ENCODE data around the gene INSC. TPM values are rescaled to one million over a fixed set of nuclear protein-coding genes. Genes with fewer than 3 reads are reported as not detected.

Gene INSC
- total RNA-seq, 1 donor from 2014 or later: 0.09 TPM

DNA sequence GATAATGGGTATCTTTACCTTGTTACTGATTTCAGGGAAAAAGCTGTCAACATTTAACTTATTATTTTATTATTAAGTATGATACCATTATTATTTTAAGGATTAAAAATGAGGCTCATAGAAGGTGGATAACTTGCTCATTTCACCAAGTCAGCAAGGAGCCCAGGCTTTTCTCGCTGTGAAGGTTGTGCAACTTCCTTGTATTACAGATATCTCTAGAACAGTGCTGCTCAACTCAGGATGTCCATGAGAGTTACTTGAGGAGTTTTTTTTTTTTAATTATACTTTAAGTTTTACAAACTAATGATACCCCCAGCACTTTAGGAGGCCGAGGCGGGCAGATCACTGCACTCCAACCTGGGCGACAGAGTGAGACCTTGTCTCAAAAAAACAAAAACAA, 98.2 kb downstream of the INSC start:
- intact Hi-C loops (cut with micrococcal nuclease): no loop called here

DNA sequence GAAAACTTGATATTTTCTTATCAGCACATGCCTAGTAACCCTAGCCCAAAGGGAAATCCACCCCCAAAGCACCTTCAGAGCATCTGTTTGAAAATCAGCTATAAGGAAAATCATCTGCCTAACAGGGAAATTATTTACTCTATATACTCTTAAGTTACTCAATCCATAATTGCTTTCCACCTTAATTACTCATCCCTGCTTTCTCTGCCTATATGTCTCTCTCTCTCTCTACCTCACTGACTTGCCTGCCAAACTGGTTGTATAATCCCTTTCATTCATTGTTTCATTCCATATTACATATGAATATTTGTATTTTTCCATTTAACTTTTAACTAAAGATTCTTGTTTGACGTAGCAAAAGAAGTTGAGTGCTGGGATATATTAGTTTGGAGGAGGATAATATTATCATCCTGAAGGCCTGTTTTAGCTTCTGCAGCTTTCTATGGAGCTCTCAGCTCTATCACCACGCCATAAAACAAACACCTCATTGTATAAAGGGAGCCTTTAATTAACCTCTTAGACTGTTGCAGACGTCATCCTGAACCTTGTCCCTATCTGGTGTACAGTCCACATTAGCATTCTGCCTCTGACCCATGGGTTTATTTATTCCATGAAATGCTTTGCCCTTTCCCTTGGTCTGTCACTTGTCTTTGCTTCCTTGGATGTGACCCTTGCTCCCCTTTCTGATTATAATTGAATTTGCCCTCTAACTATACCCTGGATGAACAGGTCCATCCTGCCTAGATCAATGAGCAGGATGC, 98.9 kb downstream of the INSC start:
- intact Hi-C loops (cut with micrococcal nuclease): no loop called here

DNA sequence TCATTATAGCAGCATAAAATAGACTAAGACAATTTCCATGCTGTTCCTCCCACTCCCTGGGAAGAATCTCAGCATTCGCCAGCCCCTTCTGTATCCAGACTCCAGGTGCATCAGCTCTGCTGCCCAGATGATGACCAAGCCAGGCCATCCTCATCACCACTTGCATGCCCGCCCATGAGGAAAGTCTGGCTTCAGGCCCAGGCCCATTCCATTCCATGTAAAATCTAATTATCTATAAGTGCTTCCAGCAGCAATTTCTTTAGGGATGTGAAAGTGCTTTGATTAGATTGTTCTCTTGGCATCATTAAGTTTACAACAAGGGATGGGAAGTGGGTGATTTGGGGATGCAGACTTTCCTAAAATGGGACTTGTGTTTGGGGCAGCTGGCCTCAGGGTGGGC, 100.3 kb downstream of the INSC start:
- intact Hi-C loops (cut with micrococcal nuclease): no loop called here

DNA sequence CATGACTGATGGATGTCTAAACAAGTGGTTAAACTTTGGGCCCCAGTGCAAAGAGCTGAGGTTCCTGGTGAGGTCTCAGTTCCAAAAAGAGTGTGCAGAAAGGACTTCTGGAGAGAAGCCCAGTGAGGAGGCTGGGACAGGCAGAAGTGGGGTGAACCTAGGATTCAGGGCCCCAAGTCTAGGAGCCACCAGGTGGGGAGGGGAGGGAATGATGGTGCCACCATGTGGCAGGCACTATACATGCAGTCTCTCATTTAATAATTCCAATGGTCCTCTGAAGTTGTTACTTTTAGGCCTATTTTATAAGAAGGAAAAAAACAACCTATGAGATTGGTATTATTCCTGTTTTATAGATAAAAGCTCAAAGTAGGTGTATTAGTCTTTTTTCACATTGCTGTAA, 102.0 kb downstream of the INSC start:
- intact Hi-C loops (cut with micrococcal nuclease): no loop called here

DNA sequence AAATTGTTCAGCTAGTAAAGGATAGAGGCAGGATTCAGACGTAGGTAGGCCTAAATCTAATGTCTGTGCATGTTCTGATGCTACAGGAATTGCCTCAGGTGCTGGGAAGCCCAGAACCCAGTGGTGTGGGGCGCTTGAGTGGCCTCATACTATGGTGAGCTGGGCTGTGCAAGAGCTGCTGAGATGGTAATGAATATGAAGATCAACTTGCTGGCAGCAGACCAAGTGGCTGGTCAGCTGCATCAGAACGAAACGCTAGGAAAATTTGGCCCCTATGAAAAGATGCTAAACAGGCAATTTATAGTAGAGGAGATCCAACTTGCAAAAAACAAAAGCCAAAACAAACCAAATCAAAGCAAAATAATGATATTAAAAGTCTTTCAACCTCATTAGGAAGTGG, 102.7 kb downstream of the INSC start:
- intact Hi-C loops (cut with micrococcal nuclease): no loop called here

DNA sequence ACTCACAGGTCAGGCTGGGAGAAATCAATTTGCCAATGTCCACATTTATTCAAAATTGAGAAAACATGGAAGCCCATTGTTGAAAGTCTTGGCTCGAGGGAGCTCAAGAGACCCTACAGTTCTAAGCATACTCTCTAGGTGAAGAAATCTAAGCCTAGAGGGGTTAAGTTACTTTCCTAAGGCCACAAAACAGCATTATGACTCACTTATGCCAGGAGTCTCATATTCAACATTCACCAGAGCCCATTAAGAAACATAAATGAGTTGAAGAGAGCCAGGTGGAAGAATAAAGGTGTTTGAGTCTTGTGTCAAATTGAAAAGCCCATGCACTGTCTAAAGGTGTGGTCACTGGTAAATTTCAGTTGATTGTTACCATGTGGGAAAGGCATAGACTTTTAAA, 108.1 kb downstream of the INSC start:
- intact Hi-C loops (cut with micrococcal nuclease): no loop called here

DNA sequence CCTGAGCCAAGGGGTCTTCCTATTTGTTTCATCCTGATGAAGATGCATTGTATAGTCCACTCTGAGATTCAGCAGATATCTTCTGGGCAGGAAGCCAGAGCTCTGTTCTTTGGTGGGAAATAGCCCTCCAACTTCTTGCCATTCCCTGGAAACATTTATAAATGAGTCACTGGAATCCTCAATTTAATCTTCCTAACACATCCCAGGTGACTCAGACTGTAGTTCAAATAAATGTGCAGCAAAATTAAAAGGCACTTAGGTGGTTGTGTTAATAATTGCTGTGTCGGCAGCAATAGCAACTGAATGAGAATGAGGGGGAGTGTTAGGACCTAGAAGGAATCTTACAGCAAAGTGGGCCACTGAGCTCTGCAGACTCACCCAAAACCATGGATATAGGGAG, 108.6 kb downstream of the INSC start:
- intact Hi-C loops (cut with micrococcal nuclease): no loop called here

DNA sequence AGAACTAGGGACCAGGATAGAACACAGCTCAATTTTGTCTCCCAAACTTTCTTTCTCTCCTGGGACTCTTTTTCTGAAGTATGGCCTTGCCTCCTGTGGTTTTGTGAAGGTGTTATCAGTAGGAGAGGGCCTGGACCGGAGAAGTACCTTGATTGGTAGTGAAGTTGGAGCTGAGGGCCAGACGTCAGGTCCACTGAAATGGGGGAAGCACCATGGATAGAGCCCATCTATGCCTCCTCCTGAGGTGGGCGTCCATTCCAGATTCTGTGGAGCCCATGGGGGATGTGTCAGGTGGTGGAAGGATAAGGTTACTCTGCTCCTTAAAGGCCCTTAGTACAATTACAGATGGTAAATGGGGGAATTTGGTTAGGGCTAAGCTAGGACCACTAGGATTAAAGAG, 109.7 kb downstream of the INSC start:
- intact Hi-C loops (cut with micrococcal nuclease): no loop called here

DNA sequence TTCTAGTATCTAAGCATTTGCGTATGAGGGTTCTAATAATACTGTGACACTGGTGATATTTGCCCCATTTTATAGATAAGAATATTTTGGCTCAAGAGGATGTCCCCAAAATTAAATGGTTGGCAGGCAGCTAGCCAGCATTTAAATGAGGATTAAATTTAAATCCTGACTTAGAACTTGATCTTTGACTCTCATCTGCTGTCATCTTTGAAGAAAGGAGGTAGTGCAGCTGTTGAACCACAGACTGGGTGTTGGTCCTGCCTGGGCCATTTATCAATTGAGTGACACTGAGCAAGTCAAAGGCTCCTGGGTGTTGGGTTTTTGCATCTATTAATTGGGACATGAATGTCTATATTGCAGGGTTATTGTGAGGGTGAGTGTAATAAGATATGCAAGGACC, 112.3 kb downstream of the INSC start:
- intact Hi-C loops (cut with micrococcal nuclease): no loop called here

DNA sequence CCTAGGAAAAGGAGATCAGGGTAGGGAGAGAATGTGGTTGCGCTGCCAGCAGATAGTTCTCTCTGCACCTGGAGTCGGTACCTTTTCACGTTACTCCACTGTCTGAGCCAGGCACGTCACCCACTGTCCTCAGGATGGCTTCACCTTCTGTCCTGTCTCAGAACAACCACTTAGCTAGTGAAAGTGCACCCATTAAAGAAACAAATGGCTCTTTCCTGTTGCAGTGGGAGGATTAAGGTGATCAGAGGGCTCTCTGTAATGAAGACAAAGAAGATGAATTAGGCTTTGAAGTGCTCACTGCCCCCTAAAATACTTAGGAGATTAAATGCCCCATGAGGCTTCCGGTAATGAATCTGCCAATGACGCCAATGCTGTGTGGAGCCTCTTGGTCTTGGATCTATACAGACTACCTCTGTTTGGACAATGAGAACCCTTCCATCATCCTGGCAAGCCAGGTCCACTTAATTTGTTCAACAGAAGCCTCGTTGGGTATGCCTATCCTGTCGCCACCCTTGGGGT, 113.7 kb downstream of the INSC start:
- intact Hi-C loops (cut with micrococcal nuclease): no loop called here

DNA sequence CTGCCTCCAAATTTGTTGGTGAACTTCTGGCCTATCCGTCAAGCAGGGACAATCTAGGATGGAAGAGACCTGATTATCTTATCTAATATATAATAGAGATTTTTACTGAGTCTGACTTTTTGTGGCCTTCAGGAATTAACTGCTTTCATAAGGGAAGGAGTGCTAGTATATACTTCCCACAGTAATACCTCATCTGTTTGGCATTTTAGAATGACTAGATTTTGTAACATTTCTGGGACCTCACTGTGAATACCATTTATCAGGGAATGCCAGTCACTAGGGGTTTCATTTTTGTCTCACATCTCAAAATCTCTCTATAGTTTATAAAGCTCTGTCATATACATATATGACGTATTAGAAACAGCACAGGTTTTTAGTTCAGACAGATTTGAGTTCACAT, 114.3 kb downstream of the INSC start:
- intact Hi-C loops (cut with micrococcal nuclease): no loop called here

DNA sequence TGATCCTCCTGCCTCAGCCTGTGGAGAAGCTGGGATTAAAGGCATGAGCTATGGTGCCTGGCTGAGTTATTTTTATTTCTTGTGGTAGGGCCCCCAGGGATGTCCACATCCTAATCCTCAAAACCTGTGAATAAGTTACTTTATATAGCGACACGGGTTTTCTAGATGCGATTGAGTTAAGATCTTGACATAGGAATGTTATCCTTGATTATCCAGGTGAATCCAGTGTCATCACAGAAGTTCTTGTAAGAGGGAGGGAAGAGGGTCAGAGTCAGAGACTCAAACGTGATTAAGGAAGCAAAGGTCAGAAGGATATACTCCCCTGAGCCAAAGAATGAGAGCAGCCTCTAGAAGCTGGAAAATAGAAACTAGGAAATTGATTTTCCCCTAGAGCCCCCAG, 117.8 kb downstream of the INSC start:
- intact Hi-C loops (cut with micrococcal nuclease): no loop called here

DNA sequence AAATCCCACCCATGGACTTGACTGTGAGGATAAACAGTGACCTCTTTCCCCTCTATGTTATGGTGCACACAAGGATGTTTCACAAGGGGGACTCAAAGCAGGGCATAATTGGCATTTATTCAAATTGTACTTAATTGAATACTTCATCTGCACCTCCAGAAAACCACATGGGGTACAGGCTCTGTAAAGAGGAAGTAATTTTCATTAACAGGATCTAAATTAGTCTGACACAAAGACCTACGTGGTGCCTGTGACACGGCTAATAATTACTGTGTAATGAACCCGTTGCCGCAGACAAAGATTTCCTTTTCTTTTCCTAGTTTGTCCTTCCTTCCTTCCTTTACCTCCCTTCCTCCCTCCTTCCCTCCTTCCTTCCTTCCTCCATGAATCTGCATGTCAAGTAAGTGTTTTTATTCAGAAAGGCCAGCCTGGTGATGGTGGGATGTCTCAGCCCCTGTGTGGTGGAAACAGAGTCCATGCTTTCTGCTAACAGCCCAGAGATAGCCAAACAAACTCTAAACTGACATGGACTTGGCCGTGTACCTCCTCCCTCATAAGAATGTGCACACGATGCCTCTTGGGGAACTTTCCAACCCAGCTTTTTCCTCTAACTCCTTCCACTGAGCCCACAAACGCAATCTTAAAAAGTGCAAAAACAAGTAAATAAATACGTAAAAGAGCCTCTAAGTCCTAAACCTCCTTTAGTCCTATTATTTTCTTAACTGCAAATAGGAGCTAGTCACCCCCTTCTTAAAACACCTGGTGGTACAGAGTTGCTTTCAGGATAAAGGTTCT, 118.8 kb downstream of the INSC start:
- intact Hi-C loops (cut with micrococcal nuclease): no loop called here

DNA sequence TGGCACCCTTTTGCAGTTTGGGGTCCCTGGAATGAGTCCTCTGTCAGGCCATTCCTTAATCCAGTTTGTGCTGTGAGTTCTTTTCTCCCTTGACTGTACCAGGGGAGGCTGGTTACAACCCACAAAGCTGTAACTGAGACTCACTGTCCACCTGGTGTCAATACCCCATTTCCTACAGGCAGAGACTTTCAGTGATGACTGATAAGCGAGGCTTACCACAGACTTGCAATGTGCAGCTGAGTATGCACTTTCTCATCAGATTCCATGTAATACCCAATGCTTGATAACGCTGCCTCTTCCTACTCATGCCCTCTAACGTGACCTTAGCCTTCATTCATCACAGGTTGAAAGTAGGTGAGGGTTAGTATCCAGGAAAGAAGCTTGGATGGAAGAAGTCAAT, 120.1 kb downstream of the INSC start:
- intact Hi-C loops (cut with micrococcal nuclease): no loop called here

DNA sequence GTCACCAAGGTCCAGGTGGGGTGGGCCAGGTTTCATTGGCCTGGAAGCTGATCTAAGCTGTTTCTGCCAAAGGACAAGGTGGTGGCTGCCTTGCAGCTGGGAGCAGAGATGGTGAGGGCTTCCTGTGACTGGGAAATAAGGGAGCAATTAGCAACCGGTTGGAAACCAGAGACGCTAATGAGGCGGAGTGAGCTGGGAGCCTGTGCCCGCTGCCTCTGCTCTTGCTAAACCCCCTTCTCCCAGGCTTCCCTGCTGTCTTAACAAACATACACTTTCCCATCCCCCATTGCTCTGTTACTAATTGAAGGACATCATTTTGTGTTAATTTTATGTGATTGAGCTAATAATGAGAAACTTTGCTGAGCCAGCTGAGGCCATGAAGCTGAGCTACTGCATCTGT, 121.8 kb downstream of the INSC start:
- intact Hi-C loops (cut with micrococcal nuclease): no loop called here

DNA sequence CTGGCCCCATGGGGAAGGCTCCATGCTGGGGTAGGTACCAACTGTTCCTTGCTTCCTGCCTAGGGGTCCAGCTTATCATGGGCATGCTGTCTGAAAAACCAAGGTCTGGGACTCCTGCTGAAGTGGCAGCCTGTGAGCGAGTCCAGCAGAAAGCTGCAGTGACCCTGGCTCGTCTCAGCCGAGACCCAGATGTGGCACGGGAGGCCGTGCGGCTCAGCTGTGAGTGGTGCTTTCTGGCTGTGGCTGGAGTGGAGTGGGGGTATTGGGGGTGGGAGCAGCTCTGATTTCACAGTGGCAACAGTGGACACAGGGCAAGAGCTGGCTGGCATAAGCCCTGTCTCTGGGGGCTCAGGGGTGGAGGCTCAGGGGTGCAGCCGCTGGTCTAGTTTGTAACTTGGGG, 124.1 kb downstream of the INSC start:
- intact Hi-C loops (cut with micrococcal nuclease): no loop called here

DNA sequence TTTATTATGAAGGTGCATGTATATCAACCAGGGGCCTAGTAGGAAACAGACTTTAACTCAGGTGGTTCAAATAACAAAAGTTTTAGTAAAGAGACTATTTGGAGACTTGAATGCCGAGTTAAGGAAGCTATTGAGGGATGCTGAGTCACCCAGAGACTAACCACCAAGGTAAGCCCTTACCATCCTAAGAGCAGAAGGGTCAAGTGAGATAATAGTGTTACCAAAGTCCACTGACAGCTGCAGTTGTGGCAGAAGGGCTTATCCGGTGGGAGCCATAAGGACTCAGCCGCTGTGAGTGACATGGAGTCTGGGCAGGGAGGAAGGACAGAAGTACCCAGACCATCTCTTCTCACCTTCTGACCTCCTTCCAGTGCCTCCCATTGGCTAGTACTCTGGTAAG, 134.0 kb downstream of the INSC start:
- intact Hi-C loops (cut with micrococcal nuclease): no loop called here

DNA sequence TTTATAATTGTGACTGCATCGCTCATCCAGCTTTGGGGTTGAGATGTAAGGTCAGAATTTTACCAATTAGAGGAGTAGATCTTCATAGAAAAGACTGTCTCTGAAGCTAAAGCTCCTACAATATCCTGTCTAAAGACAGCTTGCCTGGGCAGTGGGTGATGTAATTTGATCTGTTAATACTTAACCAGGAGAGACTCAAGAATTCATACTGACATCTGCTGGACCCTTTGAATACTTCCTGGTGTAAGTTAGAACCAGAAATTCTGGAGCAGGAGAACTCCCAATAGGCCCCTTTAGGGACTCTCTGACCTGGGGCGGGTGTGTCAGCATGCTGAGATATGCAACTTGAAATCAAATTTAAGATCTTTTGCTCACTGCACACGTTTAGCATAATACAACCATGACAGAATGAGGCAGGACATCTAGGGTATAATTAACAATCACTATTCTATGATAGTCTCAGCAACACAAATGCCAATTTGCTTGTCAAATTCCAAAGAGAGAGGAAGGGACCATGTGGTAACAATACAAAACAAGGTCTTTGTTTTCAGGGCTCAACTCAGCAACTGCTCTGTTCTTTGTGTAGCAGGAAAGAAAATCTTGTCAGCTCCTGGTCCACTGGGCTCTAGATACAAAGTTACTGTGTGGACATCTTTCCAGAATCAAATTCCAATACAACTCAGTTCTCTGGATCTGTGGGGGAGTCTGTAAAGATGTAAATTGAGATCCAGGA, 143.9 kb downstream of the INSC start:
- intact Hi-C loops (cut with micrococcal nuclease): no loop called here

DNA sequence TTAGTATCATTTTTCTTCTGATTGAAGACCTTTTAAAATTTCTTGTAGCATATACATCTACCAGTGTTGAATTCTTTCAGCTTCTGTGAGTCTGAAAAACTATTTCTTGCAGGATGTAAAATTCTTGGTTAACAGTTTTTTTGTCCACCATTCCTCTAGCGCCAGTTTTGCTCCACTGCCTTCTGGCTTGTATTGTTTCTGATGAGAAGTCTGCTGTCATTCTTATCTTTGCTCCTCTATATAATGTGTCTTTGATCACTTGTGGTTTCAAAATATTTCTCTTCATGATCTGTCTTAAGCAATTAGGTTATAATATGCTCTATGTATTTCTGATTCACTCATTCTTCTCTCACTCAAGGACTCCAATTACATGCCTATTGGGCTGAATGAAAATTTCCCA, 152.3 kb downstream of the INSC start:
- intact Hi-C loops (cut with micrococcal nuclease): no loop called here

DNA sequence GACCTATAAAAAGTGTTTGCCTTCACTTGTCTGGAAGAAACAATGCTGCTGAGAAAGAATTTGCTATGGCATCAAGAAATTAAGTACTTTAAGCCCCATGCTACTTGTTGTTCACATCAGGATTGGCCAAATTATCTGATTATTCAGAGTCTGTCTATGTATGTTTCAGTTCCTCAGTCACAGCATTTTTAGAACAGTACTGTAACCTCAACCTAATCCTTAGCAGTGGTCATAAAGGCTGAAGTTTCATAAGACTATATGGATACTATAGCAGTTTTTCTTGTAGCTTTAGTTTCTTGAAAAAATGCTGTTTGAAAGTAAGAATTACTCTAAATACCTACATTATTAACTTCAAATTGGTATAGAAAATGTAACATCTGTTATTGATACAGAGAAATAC, 153.9 kb downstream of the INSC start:
- intact Hi-C loops (cut with micrococcal nuclease): no loop called here

DNA sequence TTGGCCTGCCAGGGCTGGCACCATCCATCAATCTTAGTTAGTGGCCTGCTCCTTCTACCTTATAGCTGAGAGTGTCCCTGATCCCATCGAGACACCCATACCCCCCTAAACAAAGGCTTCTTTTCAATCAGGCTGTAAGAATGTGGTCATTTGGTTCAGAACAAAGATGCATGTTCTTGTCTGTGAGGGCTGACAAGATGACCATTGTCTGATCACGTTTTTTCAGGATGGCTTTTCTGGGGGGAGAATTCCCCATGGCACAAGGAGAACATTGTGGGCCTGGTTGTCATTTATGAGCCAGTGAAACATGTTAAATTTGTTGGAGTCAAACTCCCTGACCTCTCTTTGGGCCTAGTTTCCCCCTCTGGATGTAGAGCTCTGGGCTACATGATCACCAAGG, 160.4 kb downstream of the INSC start:
- intact Hi-C loops (cut with micrococcal nuclease): no loop called here

DNA sequence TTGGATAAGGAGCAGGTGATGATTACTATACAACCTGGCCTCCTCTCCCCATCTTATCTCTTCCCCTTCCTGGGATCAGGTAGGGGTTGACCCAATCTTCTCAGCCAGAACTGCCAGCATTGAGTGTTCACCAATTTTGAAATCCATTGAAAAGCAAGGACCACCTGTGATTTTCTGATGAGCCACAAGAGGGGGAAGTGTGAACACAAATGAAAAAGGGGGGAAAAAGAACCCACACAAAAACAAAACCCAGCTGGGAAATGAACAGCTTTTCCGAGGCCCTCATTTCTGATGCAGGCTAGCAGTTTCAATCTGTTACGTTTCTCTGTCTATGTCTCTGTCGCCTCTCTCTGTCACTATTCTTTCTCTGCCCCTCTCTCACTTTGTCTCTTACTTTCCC, 161.9 kb downstream of the INSC start:
- intact Hi-C loops (cut with micrococcal nuclease): no loop called here
